Esophagus muscularis mucosa (tissue), 4 donors: ENCODE measurements around the gene LRMDA. TPM values are rescaled to one million over a fixed set of nuclear protein-coding genes. Genes with fewer than 3 reads are reported as not detected.

Experiments
- DNase-seq: peaks from one replicate; pipeline ENCODE4 v3.0.0-alpha.2; 2017; ENCODE audit errors: extremely low spot score
- H3K27ac ChIP-seq, 4 donors: fragments of 200-600 bp; sonication (generic); replicated peaks in 1 of 4; 1 replicate in 3 of 4; 2 replicates in 1 of 4; pipeline ENCODE4 v1.5.1; 2016 to 2019; ENCODE audit warnings: mild to moderate bottlenecking in 1 of 4
- H3K27me3 ChIP-seq, 4 donors: fragments of 200-600 bp; sonication (generic); one replicate each; pipeline versions ENCODE4 v1.5.1 to v1.6.0; 2016 to 2019
- H3K36me3 ChIP-seq, 4 donors: fragments of 200-600 bp; sonication (generic); one replicate each; pipeline ENCODE4 v1.5.1; 2016 to 2019
- H3K4me1 ChIP-seq, 4 donors: fragments of 200-600 bp; sonication (generic); one replicate each; pipeline ENCODE4 v1.5.1; 2016 to 2019
- H3K4me3 ChIP-seq, 4 donors: fragments of 200-600 bp; sonication (generic); 1 replicate in 2 of 4; 2 replicates in 2 of 4; pipeline ENCODE4 v1.5.1; 2016 to 2019; ENCODE audit warnings: mild to moderate bottlenecking in 4 of 4, moderate library complexity in 1 of 4
- H3K9me3 ChIP-seq, 4 donors: fragments of 200-600 bp; sonication (generic); 1 replicate in 3 of 4; 2 replicates in 1 of 4; pipeline ENCODE4 v1.5.1; 2016 to 2019
- EP300 ChIP-seq: sonication (generic); formaldehyde crosslinking; IDR thresholded peaks from one replicate; pipeline ENCODE4 v1.6.1; 2017; ENCODE audit warnings: antibody characterized with exemption
- POLR2A ChIP-seq: fragments of 450-650 bp; IDR thresholded peaks from one replicate; pipeline ENCODE4 v1.6.1; 2017; ENCODE audit warnings: antibody characterized with exemption, moderate library complexity, mild to moderate bottlenecking, low read depth
- POLR2AphosphoS5 ChIP-seq, 2 donors: sonication (generic); formaldehyde crosslinking; IDR thresholded peaks; one replicate each; pipeline ENCODE4 v1.6.1; 2017; ENCODE audit warnings: antibody characterized with exemption in 2 of 2
- WGBS: methylation state at CpG from one replicate; pipeline ENCODE4 v1.1.5; 2018; 5-methylcytosine and 5-hydroxymethylcytosine counted together
- intact Hi-C: fragments of 100-400 bp; cut with DNase I; formaldehyde crosslinking; loops from one replicate; pipeline ENCODE4 v1.15.1; 2023
- total RNA-seq, 4 donors: library from RNA; depleted of rRNA; stranded (reverse); fragments of >200 nt; gene quantifications; one replicate each; pipeline versions ENCODE4 v1.1.0 to v1.2.1, GENCODE V29; 2016
- TF ChIP-seq, protein P1 (sequence below), 3 experiments: fragments of 200-600 bp in 2 of 3; fragments of 450-650 bp in 1 of 3; sonication (generic) in 2 of 3; IDR thresholded peaks; one replicate each; pipeline ENCODE4 v1.5.1; 2017 to 2019; ENCODE audit warnings: antibody characterized with exemption in 3 of 3, mild to moderate bottlenecking in 2 of 3, moderate library complexity in 1 of 3

The LRMDA gene
- total RNA-seq, 4 donors from 2014 or later: 14.3 to 34.9 (median 26.5) TPM

DNA sequence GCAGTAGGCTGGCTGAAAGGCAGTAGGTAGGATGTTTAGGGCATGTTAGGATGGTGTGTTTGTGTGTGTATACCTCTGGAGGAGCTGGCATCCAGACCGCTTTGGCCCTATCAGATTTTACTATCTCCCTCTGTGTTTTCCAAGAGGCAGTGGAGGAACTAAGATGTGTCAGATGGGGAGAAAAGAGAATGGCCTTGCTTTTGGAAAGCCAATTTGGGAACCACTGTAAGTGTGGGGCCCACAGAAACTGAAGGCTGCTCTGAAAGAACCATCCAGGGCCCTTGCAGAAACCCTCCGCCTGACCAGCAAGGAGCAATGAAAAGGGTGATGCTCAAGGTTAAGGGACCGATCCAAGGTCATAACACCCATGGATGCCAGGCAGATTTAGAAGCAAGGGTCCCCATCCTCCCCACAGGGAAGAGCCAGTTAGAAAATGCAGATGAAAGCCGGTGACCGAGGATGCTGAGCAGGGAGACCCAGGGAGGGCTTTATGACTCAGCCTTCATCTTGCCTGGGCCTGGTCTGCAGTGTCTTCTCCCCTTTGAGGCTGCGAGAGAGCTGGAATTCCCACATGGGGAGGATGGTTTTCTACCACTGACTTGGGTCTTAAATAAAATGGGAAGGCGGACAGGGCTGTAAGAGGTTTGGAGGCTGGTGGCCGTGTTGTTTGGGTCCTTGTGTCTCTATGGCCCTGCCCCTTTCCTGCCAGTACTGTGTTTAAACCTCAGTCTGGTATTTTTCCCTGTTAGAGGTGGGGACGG is 275.8 kb downstream of the LRMDA start:
- H3K27me3 ChIP-seq: no peaks in the 10 kb centered on the region
- DNase-seq: peak; percentile 90
- H3K36me3 ChIP-seq: no peaks in the 10 kb centered on the region
- no peak overlapping the region for H3K4me3 ChIP-seq
- peaks cover 7 to 40% (median 29%) of the 10 kb centered on the region in 4 donors for H3K4me1 ChIP-seq
- intact Hi-C loops: no loop called here
- H3K27ac ChIP-seq: peak overlapping the region; percentile 36 to 76 (median 66)
- TF ChIP-seq POLR2AphosphoS5 (IDR thresholded peaks at IDR 0.05) (no peak), POLR2A (no peak), EP300 (no peak)
- TF ChIP-seq, protein P1, sequence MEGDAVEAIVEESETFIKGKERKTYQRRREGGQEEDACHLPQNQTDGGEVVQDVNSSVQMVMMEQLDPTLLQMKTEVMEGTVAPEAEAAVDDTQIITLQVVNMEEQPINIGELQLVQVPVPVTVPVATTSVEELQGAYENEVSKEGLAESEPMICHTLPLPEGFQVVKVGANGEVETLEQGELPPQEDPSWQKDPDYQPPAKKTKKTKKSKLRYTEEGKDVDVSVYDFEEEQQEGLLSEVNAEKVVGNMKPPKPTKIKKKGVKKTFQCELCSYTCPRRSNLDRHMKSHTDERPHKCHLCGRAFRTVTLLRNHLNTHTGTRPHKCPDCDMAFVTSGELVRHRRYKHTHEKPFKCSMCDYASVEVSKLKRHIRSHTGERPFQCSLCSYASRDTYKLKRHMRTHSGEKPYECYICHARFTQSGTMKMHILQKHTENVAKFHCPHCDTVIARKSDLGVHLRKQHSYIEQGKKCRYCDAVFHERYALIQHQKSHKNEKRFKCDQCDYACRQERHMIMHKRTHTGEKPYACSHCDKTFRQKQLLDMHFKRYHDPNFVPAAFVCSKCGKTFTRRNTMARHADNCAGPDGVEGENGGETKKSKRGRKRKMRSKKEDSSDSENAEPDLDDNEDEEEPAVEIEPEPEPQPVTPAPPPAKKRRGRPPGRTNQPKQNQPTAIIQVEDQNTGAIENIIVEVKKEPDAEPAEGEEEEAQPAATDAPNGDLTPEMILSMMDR (IDR thresholded peaks at IDR 0.05): no peak
- 79% methylated on average over 9 of the region's 9 CpGs for WGBS
- H3K9me3 ChIP-seq: no peaks in the 10 kb centered on the region

DNA sequence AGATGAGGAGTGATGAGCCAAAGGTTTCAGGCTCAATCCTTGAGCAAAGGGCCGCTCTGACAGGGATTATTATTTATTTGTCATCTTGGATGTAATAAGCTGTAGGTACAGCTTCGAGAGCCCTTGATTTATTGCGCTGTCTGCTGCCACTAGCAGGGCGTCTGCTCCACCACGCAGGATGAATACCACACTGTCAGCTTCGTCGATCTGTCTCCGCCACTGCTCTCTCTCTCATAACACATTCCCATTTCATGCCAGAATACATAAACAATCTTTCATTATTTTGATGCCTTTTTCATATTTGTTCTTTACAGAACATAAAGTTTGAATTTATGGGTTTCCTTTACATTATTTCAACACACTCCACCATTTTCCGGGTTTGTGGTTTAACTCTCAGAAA is 276.6 kb downstream of the LRMDA start:
- DNase-seq: peak; percentile 57
- intact Hi-C loops: no loop called here
- H3K27ac ChIP-seq: peak overlapping the region; percentile 36 to 76 (median 66)
- no peaks in the 10 kb centered on the region for H3K36me3 ChIP-seq
- peak in 1 of 2 donors; percentile 39 for TF ChIP-seq POLR2AphosphoS5 (IDR thresholded peaks at IDR 0.05)
- TF ChIP-seq EP300: no peak
- peak overlapping the region in 1 of 4 donors; percentile 2 for H3K4me3 ChIP-seq
- no peaks in the 10 kb centered on the region for H3K9me3 ChIP-seq
- WGBS: 46% methylated on average over 9 of the region's 9 CpGs
- H3K27me3 ChIP-seq: no peaks in the 10 kb centered on the region
- peaks cover 7 to 40% (median 35%) of the 10 kb centered on the region in 4 donors for H3K4me1 ChIP-seq

DNA sequence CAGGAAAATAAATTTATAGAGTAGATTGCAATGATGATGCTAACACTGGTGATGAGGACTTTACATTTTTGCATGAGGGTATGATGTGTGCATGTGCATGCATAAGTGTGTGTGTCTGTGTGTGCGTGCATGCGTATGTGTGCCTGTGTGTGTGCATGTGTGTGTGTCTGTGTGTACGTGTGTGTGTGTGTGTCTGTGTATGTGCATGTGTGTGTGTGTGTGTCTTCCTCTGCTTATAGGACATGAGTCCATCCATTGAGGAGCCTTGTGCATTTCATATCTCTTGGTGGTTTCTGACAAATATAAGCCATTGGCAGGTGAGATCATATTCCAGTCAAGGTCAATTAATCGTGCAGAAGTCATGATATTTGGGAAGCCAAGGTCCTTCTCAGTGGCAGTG is 277.8 kb downstream of the LRMDA start:
- Histone ChIP-seq H3K27me3 (no peaks in the 10 kb centered on the region), H3K4me1 (peaks cover 7 to 49% (median 35%) of the 10 kb centered on the region in 4 donors), H3K4me3 (no peak overlapping the region), H3K9me3 (no peaks in the 10 kb centered on the region), H3K27ac (no peak overlapping the region), H3K36me3 (no peaks in the 10 kb centered on the region)
- intact Hi-C loops: no loop called here
- no peak for TF ChIP-seq EP300
- no peak for TF ChIP-seq POLR2AphosphoS5 (IDR thresholded peaks at IDR 0.05)
- TF ChIP-seq POLR2A: no peak
- TF ChIP-seq, protein P1 (IDR thresholded peaks at IDR 0.05): no peak
- DNase-seq: peak; percentile 31
- 72% methylated on average over 4 of the region's 4 CpGs for WGBS

DNA sequence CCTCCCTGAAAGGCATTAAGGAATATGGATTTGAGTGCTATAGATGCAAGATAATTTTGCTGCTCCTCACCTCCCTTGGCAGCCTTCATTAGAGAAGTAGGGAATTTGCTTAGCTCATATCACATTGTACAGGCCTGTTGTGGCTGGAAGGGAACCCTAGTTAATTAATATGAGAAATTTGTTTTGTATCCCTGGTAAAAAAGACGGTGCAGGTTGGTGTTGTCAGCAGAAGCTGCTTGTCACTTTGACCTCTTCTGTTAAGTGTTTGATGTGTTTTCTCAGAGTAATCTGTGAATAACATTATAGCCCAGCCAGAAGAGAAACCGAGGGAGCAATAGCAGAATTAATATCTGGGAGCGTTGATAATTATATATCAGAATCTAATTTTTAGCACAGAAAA is 278.4 kb downstream of the LRMDA start:
- Histone ChIP-seq H3K4me1 (peaks cover 7 to 49% (median 35%) of the 10 kb centered on the region in 4 donors), H3K4me3 (no peak overlapping the region)
- WGBS: 86% methylated on average over 3 of the region's 3 CpGs

DNA sequence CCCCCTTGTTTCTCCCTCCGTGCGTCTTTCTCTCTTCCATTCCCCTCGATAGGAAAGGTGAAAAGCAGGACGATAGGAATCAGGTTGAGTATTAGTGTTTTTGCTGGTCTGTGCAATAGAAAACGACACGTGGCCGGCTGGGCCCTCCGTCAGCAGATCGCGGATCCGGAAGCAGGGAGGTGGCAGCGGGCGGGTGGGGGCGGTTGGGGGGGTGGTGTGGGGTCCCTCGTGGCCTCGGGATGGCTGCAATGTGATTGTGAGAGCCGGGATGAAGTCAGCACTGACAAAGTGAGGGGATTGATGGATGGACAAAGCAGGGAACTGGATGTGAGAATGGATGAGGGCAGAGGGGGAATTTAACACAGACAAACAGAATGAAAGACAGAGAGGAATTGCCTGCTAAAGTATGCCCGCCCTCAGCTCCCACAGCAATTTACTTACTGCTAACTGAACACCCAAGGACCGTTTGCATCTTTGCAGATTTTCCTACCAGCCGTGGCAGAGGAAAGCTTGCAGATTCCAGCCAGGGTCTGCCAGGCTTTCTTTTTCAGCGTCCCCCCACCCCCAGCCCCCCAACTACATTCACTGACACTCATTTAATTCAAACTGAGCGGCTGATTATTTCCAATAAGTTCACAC is 280.9 kb downstream of the LRMDA start:
- intact Hi-C loops: no loop called here
- WGBS: 67% methylated on average over 22 of the region's 22 CpGs
- peak; percentile 72 for DNase-seq
- no peaks in the 10 kb centered on the region for H3K27me3 ChIP-seq
- no peaks in the 10 kb centered on the region for H3K9me3 ChIP-seq
- H3K36me3 ChIP-seq: no peaks in the 10 kb centered on the region
- H3K4me1 ChIP-seq: peaks cover 7 to 41% (median 29%) of the 10 kb centered on the region in 4 donors
- peak overlapping the region in 2 of 4 donors; percentile 14 to 27 for H3K4me3 ChIP-seq
- H3K27ac ChIP-seq: no peak overlapping the region
- TF ChIP-seq POLR2AphosphoS5 (IDR thresholded peaks at IDR 0.05) (no peak), EP300 (no peak), POLR2A (no peak)
- TF ChIP-seq, protein P1 (IDR thresholded peaks at IDR 0.05): no peak

More for the DNA sequence above, 278.4 kb downstream of the LRMDA start:
- H3K27ac ChIP-seq: no peak overlapping the region
- intact Hi-C loops: no loop called here
- H3K27me3 ChIP-seq: no peaks in the 10 kb centered on the region
- H3K36me3 ChIP-seq: no peaks in the 10 kb centered on the region
- TF ChIP-seq EP300 (no peak), POLR2AphosphoS5 (IDR thresholded peaks at IDR 0.05) (no peak), POLR2A (no peak)
- TF ChIP-seq, protein P1 (IDR thresholded peaks at IDR 0.05): no peak
- peak; percentile 26 for DNase-seq
- H3K9me3 ChIP-seq: no peaks in the 10 kb centered on the region
